HFFc6 (cell line): ENCODE data around the gene TNFRSF9. TPM values are rescaled to one million over a fixed set of nuclear protein-coding genes. Genes with fewer than 3 reads are reported as not detected.
"Not testable (repeated sequence)": the region's sequence is repeated elsewhere in the genome, so short reads cannot be mapped to it uniquely, and the experiment has no call there.

Experiments used
- DNase-seq: peaks from one replicate; pipeline ENCODE4 v3.0.0-alpha.2; 2018
- H3K27ac Mint-ChIP-seq: 2 replicates; pipeline ENCODE4 v1.8.0; 2020; ENCODE audit warnings: mild to moderate bottlenecking, mixed read lengths
- H3K27me3 Mint-ChIP-seq: 2 replicates; pipeline ENCODE4 v1.8.0; 2021; ENCODE audit warnings: mild to moderate bottlenecking, moderate library complexity, mixed read lengths; ENCODE audit not compliant: insufficient read depth
- H3K36me3 Mint-ChIP-seq: 2 replicates; pipeline ENCODE4 v1.8.0; 2021; ENCODE audit warnings: low read depth, mixed read lengths
- H3K4me1 Mint-ChIP-seq: 2 replicates; pipeline ENCODE4 v1.8.0; 2020; ENCODE audit warnings: low read depth, mixed read lengths
- H3K4me3 Mint-ChIP-seq: 2 replicates; pipeline ENCODE4 v1.8.0; 2020; ENCODE audit warnings: mild to moderate bottlenecking, moderate library complexity, mixed read lengths
- H3K9me3 Mint-ChIP-seq: 2 replicates; pipeline ENCODE4 v1.8.0; 2020; ENCODE audit warnings: mild to moderate bottlenecking, mixed read lengths
- total RNA-seq, 6 experiments: library from RNA; stranded (reverse); fragmentation: NEBNext Ultra II Directional; extraction: Animal tissue kit (Norgen Biotek cat#: 25700); gene quantifications; 2 replicates in 1 of 6; 3 replicates in 5 of 6; pipeline ENCODE4 v1.2.3, GENCODE V29; 2021
- TF ChIP-seq, protein P1 (sequence below): fragments of 200-600 bp; sonication (generic); IDR thresholded peaks from 2 replicates; pipeline ENCODE4 v1.5.0; 2021; ENCODE audit warnings: antibody characterized with exemption, mild to moderate bottlenecking

The TNFRSF9 gene
- total RNA-seq, 6 experiments from 2014 or later: not detected

DNA sequence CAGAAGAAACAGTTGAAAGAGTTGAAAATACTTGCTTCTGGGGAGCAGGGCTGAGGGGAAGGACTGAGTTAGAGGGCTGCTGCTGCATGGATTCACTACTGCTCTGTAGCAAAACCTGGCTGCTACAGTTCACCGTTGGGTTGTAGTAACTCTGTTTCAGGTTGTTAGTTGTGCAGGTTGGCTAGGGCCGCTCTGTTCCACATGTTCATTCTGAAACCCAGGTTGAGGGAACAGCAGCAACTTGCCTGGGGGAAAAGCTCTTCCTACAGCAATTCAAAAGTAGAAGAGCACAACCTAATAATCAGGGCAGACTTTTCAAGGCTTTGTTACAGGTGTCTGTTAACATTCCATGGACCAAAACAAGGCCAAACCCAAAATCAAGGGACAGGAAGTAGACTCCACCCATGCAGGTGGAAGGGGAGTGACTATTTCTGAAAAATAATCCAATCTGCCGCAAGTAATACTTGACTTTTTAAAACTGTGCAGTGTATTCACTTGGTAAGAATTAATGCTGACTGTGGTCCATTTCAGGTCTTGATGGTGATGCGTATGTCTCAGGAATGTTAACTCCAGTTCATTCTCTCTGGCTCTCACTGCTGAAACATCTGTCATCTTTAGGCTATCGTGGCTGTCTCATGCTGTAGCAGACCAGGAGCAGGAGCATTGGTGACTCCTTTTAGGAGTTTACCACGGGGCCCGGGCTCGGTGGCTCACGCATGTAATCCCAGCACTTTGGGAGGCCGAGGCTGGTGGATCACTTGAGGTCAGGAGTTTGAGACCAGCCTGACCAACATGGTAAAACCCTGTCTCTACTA lies 15.8 kb upstream of the TNFRSF9 start:
- Mint-ChIP-seq H3K9me3 (no peaks in the 10 kb centered on the region), H3K27me3 (peaks cover 1% of the 10 kb centered on the region; the same call in 1 of the 2 replicates), H3K27ac (no peak overlapping the region), H3K4me1 (peaks cover 25% of the 10 kb centered on the region), H3K4me3 (no peak overlapping the region), H3K36me3 (no peaks in the 10 kb centered on the region)
- TF ChIP-seq, protein P1, sequence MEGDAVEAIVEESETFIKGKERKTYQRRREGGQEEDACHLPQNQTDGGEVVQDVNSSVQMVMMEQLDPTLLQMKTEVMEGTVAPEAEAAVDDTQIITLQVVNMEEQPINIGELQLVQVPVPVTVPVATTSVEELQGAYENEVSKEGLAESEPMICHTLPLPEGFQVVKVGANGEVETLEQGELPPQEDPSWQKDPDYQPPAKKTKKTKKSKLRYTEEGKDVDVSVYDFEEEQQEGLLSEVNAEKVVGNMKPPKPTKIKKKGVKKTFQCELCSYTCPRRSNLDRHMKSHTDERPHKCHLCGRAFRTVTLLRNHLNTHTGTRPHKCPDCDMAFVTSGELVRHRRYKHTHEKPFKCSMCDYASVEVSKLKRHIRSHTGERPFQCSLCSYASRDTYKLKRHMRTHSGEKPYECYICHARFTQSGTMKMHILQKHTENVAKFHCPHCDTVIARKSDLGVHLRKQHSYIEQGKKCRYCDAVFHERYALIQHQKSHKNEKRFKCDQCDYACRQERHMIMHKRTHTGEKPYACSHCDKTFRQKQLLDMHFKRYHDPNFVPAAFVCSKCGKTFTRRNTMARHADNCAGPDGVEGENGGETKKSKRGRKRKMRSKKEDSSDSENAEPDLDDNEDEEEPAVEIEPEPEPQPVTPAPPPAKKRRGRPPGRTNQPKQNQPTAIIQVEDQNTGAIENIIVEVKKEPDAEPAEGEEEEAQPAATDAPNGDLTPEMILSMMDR: no peak
- peak; percentile 73 for DNase-seq

GRCh38 chr1:7954683-7955082 lies 14.0 kb upstream of the TNFRSF9 start:
- no peaks in the 10 kb centered on the region for H3K9me3 Mint-ChIP-seq
- H3K27ac Mint-ChIP-seq: no peak overlapping the region
- H3K36me3 Mint-ChIP-seq: no peaks in the 10 kb centered on the region
- no peak for DNase-seq
- H3K4me3 Mint-ChIP-seq: no peak overlapping the region
- TF ChIP-seq, protein P1: no peak
- peaks cover 18% of the 10 kb centered on the region for H3K4me1 Mint-ChIP-seq
- peaks cover 2% of the 10 kb centered on the region; the same call in 1 of the 2 replicates for H3K27me3 Mint-ChIP-seq

DNA sequence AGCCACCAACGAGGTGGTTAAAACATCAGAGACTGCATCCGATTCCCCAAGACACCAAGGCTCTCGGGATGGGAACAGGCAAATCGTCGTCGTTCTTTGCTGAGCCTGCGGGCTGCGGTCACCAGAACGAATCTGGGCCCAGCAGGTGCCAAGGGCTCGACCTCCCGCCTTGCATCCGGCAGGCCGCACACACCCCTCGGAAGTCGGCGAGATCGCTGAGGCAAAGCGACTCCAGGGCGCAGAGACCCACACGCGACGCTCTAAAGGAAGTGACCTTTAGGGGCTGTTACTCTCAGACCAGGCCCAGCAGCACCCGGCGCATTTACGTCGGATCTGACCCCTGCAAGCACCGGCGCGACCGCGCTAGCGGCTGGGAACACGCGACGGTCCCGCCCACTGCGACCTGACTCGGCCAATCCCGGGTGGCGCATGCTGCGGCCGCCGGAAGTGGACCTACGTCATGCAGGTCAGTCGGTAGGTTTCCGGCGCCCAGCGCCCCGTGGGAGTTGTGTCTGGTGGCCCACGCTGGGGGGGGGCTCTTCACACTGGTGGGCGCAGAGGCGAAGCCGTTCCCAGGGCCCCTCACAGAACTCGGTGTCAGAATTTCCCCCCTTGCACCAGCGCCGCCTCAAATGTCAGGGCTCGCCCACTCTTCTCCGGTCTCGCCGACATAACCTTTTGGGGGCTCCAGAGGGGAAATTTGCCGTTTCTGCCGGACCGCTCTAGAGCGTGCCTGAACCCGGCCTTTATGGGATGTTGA lies 13.4 kb upstream of the TNFRSF9 start:
- no peaks in the 10 kb centered on the region for H3K9me3 Mint-ChIP-seq
- H3K27me3 Mint-ChIP-seq: peaks cover 2% of the 10 kb centered on the region; the same call in 1 of the 2 replicates
- H3K27ac Mint-ChIP-seq: no peak overlapping the region
- DNase-seq: no peak
- H3K4me3 Mint-ChIP-seq: no peak overlapping the region; the same call in 1 of the 2 replicates
- TF ChIP-seq, protein P1: no peak
- H3K36me3 Mint-ChIP-seq: no peaks in the 10 kb centered on the region
- H3K4me1 Mint-ChIP-seq: peaks cover 24% of the 10 kb centered on the region

DNA sequence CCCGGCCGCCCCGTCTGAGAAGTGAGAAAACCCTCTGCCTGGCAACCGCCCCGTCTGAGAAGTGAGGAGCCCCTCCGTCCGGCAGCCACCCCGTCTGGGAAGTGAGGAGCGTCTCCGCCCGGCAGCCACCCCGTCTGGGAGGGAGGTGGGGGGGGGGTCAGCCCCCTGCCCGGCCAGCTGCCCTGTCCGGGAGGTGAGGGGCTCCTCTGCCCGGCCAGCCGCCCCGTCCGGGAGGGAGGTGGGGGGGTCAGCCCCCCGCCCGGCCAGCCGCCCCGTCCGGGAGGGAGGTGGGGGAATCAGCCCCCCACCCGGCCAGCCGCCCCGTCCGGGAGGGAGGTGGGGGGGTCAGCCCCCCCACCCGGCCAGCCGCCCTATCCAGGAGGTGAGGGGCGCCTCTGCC lies 12.2 kb upstream of the TNFRSF9 start:
- not testable (repeated sequence) for DNase-seq, H3K36me3 Mint-ChIP-seq, H3K4me3 Mint-ChIP-seq, H3K27ac Mint-ChIP-seq, H3K9me3 Mint-ChIP-seq, H3K27me3 Mint-ChIP-seq
- H3K4me1 Mint-ChIP-seq: peaks cover 32% of the 10 kb centered on the region

- Mint-ChIP-seq H3K27me3 (peaks cover 2% of the 10 kb centered on the region; the same call in 1 of the 2 replicates), H3K4me1 (peaks cover 17% of the 10 kb centered on the region), H3K4me3 (no peak overlapping the region), H3K27ac (no peak overlapping the region), H3K36me3 (no peaks in the 10 kb centered on the region), H3K9me3 (no peaks in the 10 kb centered on the region)
- DNase-seq: peak; percentile 79
- TF ChIP-seq, protein P1: no peak
Observed at GRCh38 chr1:7948960-7949359, 8.3 kb upstream of the TNFRSF9 start.

DNA sequence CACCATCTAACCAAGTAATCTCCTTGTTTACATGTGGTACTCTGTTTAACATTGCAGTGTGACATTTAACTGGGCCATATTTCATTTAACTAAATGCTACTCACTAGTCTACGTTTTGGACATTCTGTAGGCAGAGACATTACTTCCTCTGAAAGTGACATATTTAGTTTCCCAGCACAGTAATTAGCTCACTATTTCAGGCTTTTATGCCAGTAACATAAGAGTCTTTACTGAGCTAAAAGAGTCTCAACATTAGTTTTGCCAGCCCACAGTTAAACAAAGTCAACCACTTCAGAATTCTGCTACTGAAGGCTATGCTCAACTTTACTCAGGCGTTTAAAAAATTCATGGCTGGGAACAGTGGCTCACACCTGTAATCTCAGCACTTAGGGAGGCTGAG lies 2.6 kb upstream of the TNFRSF9 start:
- H3K4me1 Mint-ChIP-seq: peaks cover 30% of the 10 kb centered on the region
- DNase-seq: no peak
- H3K9me3 Mint-ChIP-seq: no peaks in the 10 kb centered on the region
- TF ChIP-seq, protein P1: no peak
- H3K27ac Mint-ChIP-seq: no peak overlapping the region
- no peak overlapping the region for H3K4me3 Mint-ChIP-seq
- H3K27me3 Mint-ChIP-seq: peaks cover 19% of the 10 kb centered on the region
- H3K36me3 Mint-ChIP-seq: no peaks in the 10 kb centered on the region
